SU-DHL-6 (cell line): ENCODE data around the gene SEPTIN1.
"Not testable (repeated sequence)": the region's sequence is repeated elsewhere in the genome, so short reads cannot be mapped to it uniquely, and the experiment has no call there.

Source experiments
- EZH2phosphoT487 ChIP-seq: fragments of 200-600 bp; sonication (generic), shearing (Covaris generic); conservative IDR thresholded peaks from 2 replicates; pipeline ENCODE4 v1.6.1; 2018; ENCODE audit warnings: mild to moderate bottlenecking, antibody characterized with exemption, low read length, moderate library complexity, mixed read lengths
- TF ChIP-seq, protein P1 (sequence below): fragments of 200-600 bp; sonication (generic); IDR thresholded peaks from one replicate; pipeline ENCODE4 v1.5.1; 2017; ENCODE audit warnings: antibody characterized with exemption, mild to moderate bottlenecking, low read length, moderate library complexity; ENCODE audit not compliant: insufficient read depth, poor library complexity, severe bottlenecking

DNA sequence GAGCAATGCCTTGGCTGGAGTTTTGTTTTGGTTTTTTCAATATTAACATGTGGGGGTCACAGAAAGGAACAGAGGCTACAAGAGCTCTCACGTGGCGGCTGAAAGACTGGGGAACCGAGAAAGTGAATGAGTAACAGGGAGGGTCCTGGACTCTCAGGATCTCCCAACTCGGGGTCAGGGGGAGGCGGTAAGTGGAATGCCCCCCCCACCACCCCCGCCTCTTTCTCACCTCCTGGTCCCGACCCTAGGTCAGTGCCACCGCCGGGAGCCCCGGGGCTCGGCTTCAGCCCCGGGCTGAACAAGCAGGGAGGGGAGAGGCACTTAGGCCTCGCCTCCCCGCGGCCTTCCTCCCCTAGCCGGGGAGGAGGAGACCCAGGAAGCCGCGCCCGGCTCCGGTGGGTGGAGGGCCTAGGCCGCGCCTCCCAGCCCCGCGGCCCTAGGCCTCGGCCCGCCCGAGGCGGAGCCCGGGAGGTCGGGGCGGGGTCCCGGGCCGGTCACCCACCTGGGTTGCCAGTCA is 47.8 kb downstream of the SEPTIN1 start:
- TF ChIP-seq, protein P1, sequence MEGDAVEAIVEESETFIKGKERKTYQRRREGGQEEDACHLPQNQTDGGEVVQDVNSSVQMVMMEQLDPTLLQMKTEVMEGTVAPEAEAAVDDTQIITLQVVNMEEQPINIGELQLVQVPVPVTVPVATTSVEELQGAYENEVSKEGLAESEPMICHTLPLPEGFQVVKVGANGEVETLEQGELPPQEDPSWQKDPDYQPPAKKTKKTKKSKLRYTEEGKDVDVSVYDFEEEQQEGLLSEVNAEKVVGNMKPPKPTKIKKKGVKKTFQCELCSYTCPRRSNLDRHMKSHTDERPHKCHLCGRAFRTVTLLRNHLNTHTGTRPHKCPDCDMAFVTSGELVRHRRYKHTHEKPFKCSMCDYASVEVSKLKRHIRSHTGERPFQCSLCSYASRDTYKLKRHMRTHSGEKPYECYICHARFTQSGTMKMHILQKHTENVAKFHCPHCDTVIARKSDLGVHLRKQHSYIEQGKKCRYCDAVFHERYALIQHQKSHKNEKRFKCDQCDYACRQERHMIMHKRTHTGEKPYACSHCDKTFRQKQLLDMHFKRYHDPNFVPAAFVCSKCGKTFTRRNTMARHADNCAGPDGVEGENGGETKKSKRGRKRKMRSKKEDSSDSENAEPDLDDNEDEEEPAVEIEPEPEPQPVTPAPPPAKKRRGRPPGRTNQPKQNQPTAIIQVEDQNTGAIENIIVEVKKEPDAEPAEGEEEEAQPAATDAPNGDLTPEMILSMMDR = not testable (repeated sequence)
- TF ChIP-seq EZH2phosphoT487 = not testable (repeated sequence)
